Muscle of leg (tissue), 11 donors: ENCODE results near the gene MDC1. TPM values are rescaled to one million over a fixed set of nuclear protein-coding genes. Genes with fewer than 3 reads are reported as not detected.
A peak's percentile ranks its signal among the peaks of the same experiment; 100 is the strongest.

Source experiments
- DNase-seq: peaks from one replicate; pipeline ENCODE4 v3.0.0; 2013
- H3K27ac ChIP-seq: one replicate; pipeline ENCODE4 v1.5.1; 2013; ENCODE audit warnings: mild to moderate bottlenecking, low read length, control low read depth
- H3K27me3 ChIP-seq: one replicate; pipeline ENCODE4 v1.6.1; 2013; ENCODE audit warnings: low read length; ENCODE audit not compliant: control insufficient read depth, insufficient read depth
- H3K36me3 ChIP-seq: one replicate; pipeline ENCODE4 v1.6.1; 2013; ENCODE audit warnings: low read length; ENCODE audit not compliant: control insufficient read depth, insufficient read depth
- H3K4me1 ChIP-seq: one replicate; pipeline ENCODE4 v1.6.1; 2013; ENCODE audit warnings: low read length; ENCODE audit not compliant: control insufficient read depth, insufficient read depth
- H3K4me3 ChIP-seq: one replicate; pipeline ENCODE4 v1.5.1; 2013; ENCODE audit warnings: low read length, control low read depth
- H3K9me3 ChIP-seq: replicated peaks from 2 replicates; pipeline ENCODE4 v1.6.1; 2013; ENCODE audit warnings: low read depth, low read length; ENCODE audit not compliant: control insufficient read depth
- WGBS: methylation state at CpG from one replicate; pipeline ENCODE4 v1.1.5; 2013; ENCODE audit warnings: missing lambda C conversion rate; ENCODE audit not compliant: insufficient coverage; 5-methylcytosine and 5-hydroxymethylcytosine counted together
- polyA plus RNA-seq, 8 donors: library from polyadenylated mRNA; unstranded; fragments of 120-200 nt; gene quantifications; one replicate each; pipeline versions ENCODE4 v1.2.1 to v1.2.3, GENCODE V29; 2013; ENCODE audit warnings: inconsistent platforms in 1 of 8, low replicate concordance in 1 of 8; ENCODE audit not compliant: insufficient read length in 8 of 8, insufficient read depth in 1 of 8
- total RNA-seq: library from RNA; stranded (reverse); fragments of 120-200 nt; gene quantifications from one replicate; pipeline ENCODE4 v1.2.4, GENCODE V29; 2013

The MDC1 gene
- total and polyA plus RNA-seq, 9 donors, result 9.6 to 34.6 (median 24.5) TPM

- peaks cover 42% of the 10 kb centered on the region for H3K4me1 ChIP-seq
- no peaks in the 10 kb centered on the region for H3K27me3 ChIP-seq
- H3K27ac ChIP-seq, result peak within 1 kb of the TSS; percentile 99
- 0% methylated on average over 19 of the region's 40 CpGs for WGBS
- peak; percentile 97 for DNase-seq
- H3K36me3 ChIP-seq, result peaks cover 20% of the 10 kb centered on the region
- no peaks in the 10 kb centered on the region for H3K9me3 ChIP-seq
- H3K4me3 ChIP-seq, result peak within 1 kb of the TSS; percentile 82
These were observed 26.5 kb downstream of the MDC1 start, which contains the start of gene NRM for GRCh38 chr6:30690403-30691207. TSS of gene NRM (minus strand) at chr6:30690984. CDS start at chr6:30690974, 10 bp downstream.

DNA sequence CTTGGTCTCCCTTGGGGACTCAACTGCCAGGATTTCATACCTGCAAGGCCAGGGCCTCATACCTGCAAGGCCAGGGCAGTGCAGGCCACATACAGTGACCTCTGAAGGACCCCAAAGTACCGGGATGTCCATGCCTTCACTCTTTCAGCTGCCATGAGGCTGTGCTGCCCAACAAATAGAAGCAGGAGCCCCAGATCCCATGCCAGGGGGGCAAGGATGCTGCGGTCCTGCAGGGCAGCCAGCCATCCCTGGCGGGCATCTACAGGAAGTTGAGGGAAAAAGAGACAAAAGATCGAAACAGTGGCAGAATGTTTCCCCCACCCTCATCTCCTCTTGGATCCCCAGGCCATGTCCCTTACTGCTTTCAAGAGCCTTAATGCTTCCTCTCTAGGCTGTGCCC lies 27.1 kb downstream of the MDC1 start:
- H3K36me3 ChIP-seq, result peaks cover 26% of the 10 kb centered on the region
- 0% methylated on average over 1 of the region's 4 CpGs for WGBS
- no peak for DNase-seq

DNA sequence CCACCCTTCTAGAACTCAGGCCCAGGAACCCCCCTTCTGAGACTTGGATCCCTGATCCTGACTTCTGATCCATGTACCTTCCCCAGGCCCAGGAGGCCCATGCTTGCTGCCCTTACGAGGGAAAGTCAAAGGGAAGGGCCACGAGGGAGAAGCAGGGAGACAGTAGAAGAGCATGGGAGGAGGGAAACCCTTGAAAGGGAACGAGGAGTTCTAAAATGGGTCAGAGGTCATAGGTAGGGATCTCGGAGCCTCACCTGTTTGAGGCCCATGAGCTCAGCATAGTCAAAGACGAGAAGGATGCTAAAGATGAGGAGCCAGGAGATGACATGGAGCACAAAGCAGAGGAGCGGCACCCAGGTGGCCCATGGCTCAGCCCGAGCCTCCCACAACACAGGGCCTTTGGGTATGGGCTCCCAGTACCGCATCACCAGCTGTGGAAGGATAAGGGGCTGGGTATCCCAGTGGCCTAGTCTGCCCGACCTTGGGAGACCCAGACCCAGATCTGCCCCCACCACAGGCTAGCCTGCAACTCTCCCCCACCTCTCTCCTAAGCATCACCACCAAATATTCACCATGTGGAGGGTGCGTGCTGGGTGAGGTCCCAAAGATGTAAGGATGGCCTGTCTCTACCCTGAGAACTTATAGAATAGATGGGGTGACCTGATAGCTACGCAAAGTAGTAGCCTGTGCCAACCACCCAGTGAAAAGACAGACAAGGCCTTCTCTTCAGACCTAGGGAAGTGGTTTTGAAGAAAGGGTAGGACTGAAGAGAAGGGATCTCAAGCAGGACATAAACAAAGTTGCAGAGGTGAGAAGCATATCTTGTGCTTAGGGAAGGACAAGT lies 27.8 kb downstream of the MDC1 start:
- DNase-seq, result no peak
- Histone ChIP-seq H3K9me3 (no peaks in the 10 kb centered on the region), H3K27me3 (no peaks in the 10 kb centered on the region), H3K27ac (peak overlapping the region; percentile 99), H3K36me3 (peaks cover 29% of the 10 kb centered on the region), H3K4me1 (peaks cover 55% of the 10 kb centered on the region), H3K4me3 (peak overlapping the region; percentile 82)
- 77% methylated on average over 8 of the region's 11 CpGs for WGBS

More for the DNA sequence above, 27.1 kb downstream of the MDC1 start:
- peaks cover 48% of the 10 kb centered on the region for H3K4me1 ChIP-seq
- peak overlapping the region; percentile 82 for H3K4me3 ChIP-seq
- H3K27ac ChIP-seq, result peak overlapping the region; percentile 99
- H3K27me3 ChIP-seq, result no peaks in the 10 kb centered on the region
- no peaks in the 10 kb centered on the region for H3K9me3 ChIP-seq

DNA sequence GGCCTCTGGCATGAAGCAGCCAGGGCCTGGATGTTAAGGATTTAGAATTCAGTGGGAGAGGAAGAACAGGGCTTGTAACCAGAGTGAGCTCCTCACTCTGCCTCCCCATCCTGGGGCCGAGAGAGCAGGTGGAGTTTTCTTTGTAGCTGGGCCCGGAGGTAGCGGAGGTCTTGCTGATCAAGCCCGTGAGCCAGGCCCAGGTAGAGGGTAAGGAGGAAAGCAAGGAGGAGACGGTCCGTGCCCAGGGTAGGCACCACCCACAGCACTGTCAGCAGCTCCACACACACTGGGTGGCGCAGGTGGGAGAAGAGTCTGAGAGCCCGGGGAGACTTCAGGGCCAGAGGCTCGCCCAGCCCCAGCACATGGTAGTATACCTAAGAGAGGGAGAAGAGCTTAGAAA lies 28.5 kb downstream of the MDC1 start:
- no peak for DNase-seq
- peaks cover 29% of the 10 kb centered on the region for H3K36me3 ChIP-seq
- H3K27me3 ChIP-seq, result no peaks in the 10 kb centered on the region
- peak overlapping the region; percentile 99 for H3K27ac ChIP-seq
- H3K4me3 ChIP-seq, result peak overlapping the region; percentile 99
- no CpG with 5 or more reads among the region's 9 CpGs for WGBS
- H3K9me3 ChIP-seq, result no peaks in the 10 kb centered on the region
- H3K4me1 ChIP-seq, result peaks cover 61% of the 10 kb centered on the region

DNA sequence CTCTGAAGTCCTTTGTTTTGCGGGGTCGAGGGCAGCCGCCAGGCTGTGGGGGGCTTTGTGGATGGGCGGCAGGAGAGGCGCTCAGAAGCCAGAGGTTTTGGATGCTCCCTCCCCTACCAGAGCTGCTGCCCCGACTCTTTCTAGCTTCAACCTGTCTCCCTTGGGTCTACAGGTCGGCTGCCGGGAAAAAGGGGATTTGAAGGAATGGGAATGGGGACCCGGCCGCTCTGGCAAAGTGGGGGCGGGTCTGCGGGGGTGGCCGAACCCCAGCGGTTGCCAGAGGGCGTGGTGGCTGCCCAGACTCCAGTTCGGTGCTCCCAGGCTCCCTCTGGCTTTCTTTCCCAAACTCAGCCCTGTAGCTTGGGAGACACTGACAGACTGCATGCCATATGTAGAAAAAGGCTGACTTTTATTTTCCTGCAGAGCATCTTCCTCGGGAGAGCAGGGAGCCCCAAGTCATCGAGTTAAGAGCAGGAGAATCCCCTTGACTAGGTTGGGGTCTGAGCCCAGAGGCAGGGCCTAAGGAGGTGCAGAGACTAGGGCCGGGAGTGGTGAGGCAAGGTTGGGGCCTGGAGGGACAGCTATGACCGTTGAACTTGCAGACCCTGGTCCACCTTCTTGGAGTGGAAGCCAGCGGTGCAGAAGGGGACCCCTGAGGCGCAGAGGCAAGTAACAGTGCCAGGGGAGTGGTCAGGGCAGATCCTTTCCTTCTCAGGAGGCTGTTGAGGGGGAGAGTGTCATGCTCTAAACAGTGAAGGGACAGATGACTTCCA lies 29.2 kb downstream of the MDC1 start:
- no peaks in the 10 kb centered on the region for H3K27me3 ChIP-seq
- peaks cover 68% of the 10 kb centered on the region for H3K4me1 ChIP-seq
- DNase-seq, result peak; percentile 79
- peak overlapping the region; percentile 99 for H3K27ac ChIP-seq
- H3K36me3 ChIP-seq, result peaks cover 35% of the 10 kb centered on the region
- WGBS, result 1% methylated on average over 6 of the region's 22 CpGs
- H3K9me3 ChIP-seq, result no peaks in the 10 kb centered on the region
- peak overlapping the region; percentile 99 for H3K4me3 ChIP-seq

- H3K27me3 ChIP-seq, result no peaks in the 10 kb centered on the region
- peak overlapping the region; percentile 99 for H3K4me3 ChIP-seq
- H3K9me3 ChIP-seq, result no peaks in the 10 kb centered on the region
- WGBS, result 0% methylated on average over 39 of the region's 52 CpGs
- peak; percentile 99 for DNase-seq
- H3K36me3 ChIP-seq, result peaks cover 41% of the 10 kb centered on the region
- H3K27ac ChIP-seq, result peak overlapping the region; percentile 99
- peaks cover 76% of the 10 kb centered on the region for H3K4me1 ChIP-seq
These were observed 30.0 kb downstream of the MDC1 start for GRCh38 chr6:30686908-30687658.

- no peaks in the 10 kb centered on the region for H3K27me3 ChIP-seq
- under 1% methylated on average over 34 of the region's 41 CpGs for WGBS
- peak; percentile 91 for DNase-seq
- peaks cover 76% of the 10 kb centered on the region for H3K4me1 ChIP-seq
- peaks cover 43% of the 10 kb centered on the region for H3K36me3 ChIP-seq
- peak within 1 kb of the TSS; percentile 99 for H3K4me3 ChIP-seq
- H3K9me3 ChIP-seq, result no peaks in the 10 kb centered on the region
- peak within 1 kb of the TSS; percentile 99 for H3K27ac ChIP-seq
These were observed 30.8 kb downstream of the MDC1 start, which contains the start of gene PPP1R18 for GRCh38 chr6:30686009-30686907. TSS of gene PPP1R18 (minus strand) at chr6:30686645. CDS start at chr6:30686018, 627 bp downstream.

- Histone ChIP-seq H3K36me3 (peaks cover 49% of the 10 kb centered on the region), H3K27ac (peak overlapping the region; percentile 99), H3K4me3 (peak overlapping the region; percentile 99), H3K9me3 (no peaks in the 10 kb centered on the region), H3K27me3 (no peaks in the 10 kb centered on the region), H3K4me1 (peaks cover 80% of the 10 kb centered on the region)
- 29% methylated on average over 28 of the region's 29 CpGs for WGBS
- peak; percentile 26 for DNase-seq
These were observed 31.7 kb downstream of the MDC1 start for GRCh38 chr6:30685157-30686008.
